PC-9 (cell line): ENCODE measurements around the gene EPDR1. TPM values are rescaled to one million over a fixed set of nuclear protein-coding genes. Genes with fewer than 3 reads are reported as not detected.

Experiments
- BruUV-seq: library from RNA; stranded (reverse); fragments of 400-500 nt; replicated peaks from 2 replicates; lab custom pipeline; 2021; lab: Mats Ljungman, UMichigan
- CTCF ChIA-PET: fragments of 300-600 bp; sonication (Branson Sonifier 250); formaldehyde crosslinking; loops from one replicate; lab custom pipeline; 2022; ENCODE audit warnings: antibody characterized with exemption; lab: Charles Lee
- POLR2A ChIA-PET: fragments of 300-600 bp; sonication (Branson Sonifier 250); formaldehyde crosslinking; loops from one replicate; lab custom pipeline; 2022; ENCODE audit warnings: antibody characterized with exemption; ENCODE audit not compliant: unreplicated experiment; lab: Charles Lee
- DNase-seq, 2 experiments: peaks; one replicate each; pipeline versions ENCODE4 v3.0.0 to v3.0.0-alpha.2; 2015 to 2022; ENCODE audit warnings: mixed read lengths in 1 of 2
- H2AFZ ChIP-seq: fragments of 200-600 bp; sonication (generic); 2 replicates; pipeline ENCODE4 v1.8.1; 2017; ENCODE audit warnings: antibody characterized with exemption
- H3F3A ChIP-seq: fragments of 200-600 bp; sonication (generic); 2 replicates; pipeline ENCODE4 v1.8.1; 2017; ENCODE audit warnings: antibody characterized with exemption, mild to moderate bottlenecking, low read depth; ENCODE audit not compliant: insufficient read depth
- H3K27ac ChIP-seq: fragments of 200-600 bp; sonication (generic); 2 replicates; pipeline ENCODE4 v1.6.1; 2016; ENCODE audit warnings: mixed run types
- H3K27me3 ChIP-seq: fragments of 200-600 bp; sonication (generic); 2 replicates; pipeline ENCODE4 v1.6.1; 2016; ENCODE audit warnings: low read depth, mixed run types; ENCODE audit not compliant: insufficient read depth
- H3K36me3 ChIP-seq: fragments of 200-600 bp; sonication (generic); 2 replicates; pipeline ENCODE4 v1.6.1; 2016; ENCODE audit warnings: low read depth, mixed run types
- H3K4me1 ChIP-seq: fragments of 200-600 bp; sonication (generic); replicated peaks from 2 replicates; pipeline ENCODE4 v1.6.1; 2016; ENCODE audit warnings: mixed run types; ENCODE audit not compliant: insufficient read depth
- H3K4me2 ChIP-seq: fragments of 200-600 bp; sonication (generic); 2 replicates; pipeline ENCODE4 v1.6.1; 2017; ENCODE audit warnings: mixed run types
- H3K4me3 ChIP-seq: fragments of 200-600 bp; sonication (generic); 2 replicates; pipeline ENCODE4 v1.6.1; 2016; ENCODE audit warnings: mixed run types
- H3K79me2 ChIP-seq: fragments of 200-600 bp; sonication (generic); 2 replicates; pipeline ENCODE4 v1.6.1; 2017; ENCODE audit warnings: low read depth, mixed run types
- H3K9me2 ChIP-seq: fragments of 200-600 bp; sonication (generic); 2 replicates; pipeline ENCODE4 v1.8.1; 2017; ENCODE audit warnings: mild to moderate bottlenecking; ENCODE audit not compliant: insufficient read depth
- H3K9me3 ChIP-seq: fragments of 200-600 bp; sonication (generic); 2 replicates; pipeline ENCODE4 v1.8.1; 2016; ENCODE audit warnings: low read depth; ENCODE audit not compliant: insufficient read depth
- H4K20me1 ChIP-seq: fragments of 200-600 bp; sonication (generic); 2 replicates; pipeline ENCODE4 v1.8.1; 2017; ENCODE audit not compliant: insufficient read depth
- EZH2 ChIP-seq: fragments of 200-600 bp; sonication (generic); IDR thresholded peaks from 2 replicates; pipeline ENCODE4 v1.8.0; 2017; ENCODE audit warnings: antibody characterized with exemption, low read depth
- intact Hi-C: fragments of 100-400 bp; cut with micrococcal nuclease; formaldehyde crosslinking; loops from one replicate; pipeline ENCODE4 v1.10.0; 2022; ENCODE audit not compliant: unreplicated experiment
- total RNA-seq: library from RNA; stranded (reverse); gene quantifications from 2 replicates; pipeline ENCODE4 v1.2.3, GENCODE V29; 2021
- TF ChIP-seq, protein P1 (sequence below): fragments of 200-600 bp; sonication (generic); conservative IDR thresholded peaks from 2 replicates; pipeline ENCODE4 v1.6.1; 2017; ENCODE audit warnings: mixed run types, antibody characterized with exemption, mild to moderate bottlenecking, moderate library complexity

Gene EPDR1
- total RNA-seq, 1 experiment from 2014 or later: 3.3 TPM

DNA sequence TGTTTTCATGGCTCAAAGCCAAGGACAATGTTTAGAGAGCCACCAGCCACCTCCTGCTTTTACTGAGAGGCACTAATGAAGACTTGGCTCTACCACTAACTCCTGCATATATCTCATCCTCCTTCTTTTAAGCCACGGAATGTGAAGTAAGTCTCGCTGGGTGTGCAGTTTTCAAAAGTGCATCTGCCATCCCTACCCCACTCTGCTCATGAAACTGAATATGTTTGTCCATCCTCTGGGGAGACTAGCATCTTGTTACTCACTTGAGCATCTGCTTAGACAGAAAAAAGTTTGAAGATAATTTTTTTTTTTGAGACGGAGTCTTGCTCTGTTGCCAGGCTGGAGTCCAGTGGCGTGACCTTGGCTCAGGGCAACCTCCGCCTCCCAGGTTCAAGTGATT lies 40.8 kb downstream of the EPDR1 start:
- no peaks in the 10 kb centered on the region for H3K79me2 ChIP-seq
- POLR2A ChIA-PET: no interaction called here
- DNase-seq: no peak
- H4K20me1 ChIP-seq: no peaks in the 10 kb centered on the region
- CTCF ChIA-PET: no interaction called here
- H3K27ac ChIP-seq: no peak overlapping the region
- H3K9me3 ChIP-seq: no peaks in the 10 kb centered on the region; the same call in 1 of the 2 replicates
- H3K36me3 ChIP-seq: no peaks in the 10 kb centered on the region
- no peaks in the 10 kb centered on the region for H3F3A ChIP-seq
- H3K9me2 ChIP-seq: no peaks in the 10 kb centered on the region
- no peaks in the 10 kb centered on the region for H3K4me1 ChIP-seq
- no TSS peak for BruUV-seq
- no peak for TF ChIP-seq EZH2
- TF ChIP-seq, protein P1, sequence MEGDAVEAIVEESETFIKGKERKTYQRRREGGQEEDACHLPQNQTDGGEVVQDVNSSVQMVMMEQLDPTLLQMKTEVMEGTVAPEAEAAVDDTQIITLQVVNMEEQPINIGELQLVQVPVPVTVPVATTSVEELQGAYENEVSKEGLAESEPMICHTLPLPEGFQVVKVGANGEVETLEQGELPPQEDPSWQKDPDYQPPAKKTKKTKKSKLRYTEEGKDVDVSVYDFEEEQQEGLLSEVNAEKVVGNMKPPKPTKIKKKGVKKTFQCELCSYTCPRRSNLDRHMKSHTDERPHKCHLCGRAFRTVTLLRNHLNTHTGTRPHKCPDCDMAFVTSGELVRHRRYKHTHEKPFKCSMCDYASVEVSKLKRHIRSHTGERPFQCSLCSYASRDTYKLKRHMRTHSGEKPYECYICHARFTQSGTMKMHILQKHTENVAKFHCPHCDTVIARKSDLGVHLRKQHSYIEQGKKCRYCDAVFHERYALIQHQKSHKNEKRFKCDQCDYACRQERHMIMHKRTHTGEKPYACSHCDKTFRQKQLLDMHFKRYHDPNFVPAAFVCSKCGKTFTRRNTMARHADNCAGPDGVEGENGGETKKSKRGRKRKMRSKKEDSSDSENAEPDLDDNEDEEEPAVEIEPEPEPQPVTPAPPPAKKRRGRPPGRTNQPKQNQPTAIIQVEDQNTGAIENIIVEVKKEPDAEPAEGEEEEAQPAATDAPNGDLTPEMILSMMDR: no peak
- intact Hi-C loops: no loop called here
- H3K4me2 ChIP-seq: no peak overlapping the region
- H3K4me3 ChIP-seq: no peak overlapping the region
- H2AFZ ChIP-seq: no peak overlapping the region
- H3K27me3 ChIP-seq: no peaks in the 10 kb centered on the region

DNA sequence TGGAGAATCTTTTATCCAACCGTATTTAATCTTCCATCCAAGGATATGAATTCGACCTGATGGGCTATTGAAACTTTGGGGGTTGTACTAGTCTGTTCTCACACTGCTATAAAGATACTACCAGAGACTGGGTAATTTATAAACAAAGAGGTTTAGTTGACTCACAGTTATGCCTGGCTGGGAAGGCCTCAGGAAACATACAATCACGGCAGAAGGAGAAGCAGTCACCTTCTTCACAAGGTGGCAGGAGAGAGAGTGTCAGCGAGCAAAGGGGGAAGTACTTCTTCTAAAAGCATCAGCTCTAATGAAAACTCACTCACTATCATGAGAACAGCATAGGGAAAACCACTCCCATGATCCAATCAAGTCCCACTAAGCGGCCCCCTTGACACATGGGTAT lies 43.8 kb downstream of the EPDR1 start:
- Histone ChIP-seq H3K9me2 (no peaks in the 10 kb centered on the region), H3K4me3 (no peak overlapping the region), H4K20me1 (no peaks in the 10 kb centered on the region), H3K4me1 (no peaks in the 10 kb centered on the region), H3F3A (no peaks in the 10 kb centered on the region), H3K9me3 (no peaks in the 10 kb centered on the region; the same call in 1 of the 2 replicates), H3K4me2 (no peak overlapping the region), H2AFZ (no peak overlapping the region), H3K27me3 (no peaks in the 10 kb centered on the region), H3K79me2 (no peaks in the 10 kb centered on the region), H3K27ac (no peak overlapping the region), H3K36me3 (no peaks in the 10 kb centered on the region)
- DNase-seq: no peak
- BruUV-seq: no TSS peak
- TF ChIP-seq, protein P1: no peak
- no peak for TF ChIP-seq EZH2
- CTCF ChIA-PET: no interaction called here
- POLR2A ChIA-PET: no interaction called here
- intact Hi-C loops: no loop called here

DNA sequence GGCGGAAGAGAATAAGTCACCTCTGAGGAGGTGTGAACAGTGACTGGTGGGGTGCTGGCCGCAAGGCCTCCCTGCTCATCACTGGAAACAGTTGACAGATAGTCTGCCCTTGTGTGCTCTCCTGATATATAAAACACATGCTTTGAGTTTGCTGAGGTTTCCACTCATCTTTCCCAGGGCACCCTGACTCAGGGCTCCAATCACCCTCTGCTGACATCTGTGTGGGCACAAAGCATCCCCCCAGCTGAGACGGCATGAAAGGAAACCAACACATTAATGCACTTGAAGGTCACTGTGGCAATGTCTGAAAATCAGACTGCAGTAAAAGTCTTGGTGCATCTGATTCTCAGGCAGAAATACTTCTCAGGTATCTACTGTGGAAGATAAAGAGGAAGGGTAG lies 49.8 kb downstream of the EPDR1 start:
- TF ChIP-seq, protein P1: no peak
- no peak for TF ChIP-seq EZH2
- CTCF ChIA-PET: no interaction called here
- no peak overlapping the region for H3K4me3 ChIP-seq
- no peak overlapping the region for H3K27ac ChIP-seq
- H3F3A ChIP-seq: no peaks in the 10 kb centered on the region
- intact Hi-C loops: no loop called here
- H3K27me3 ChIP-seq: no peaks in the 10 kb centered on the region
- H3K36me3 ChIP-seq: no peaks in the 10 kb centered on the region
- no peaks in the 10 kb centered on the region for H3K4me1 ChIP-seq
- no peaks in the 10 kb centered on the region for H4K20me1 ChIP-seq
- no peak overlapping the region for H2AFZ ChIP-seq
- DNase-seq: no peak
- no peak overlapping the region for H3K4me2 ChIP-seq
- no peaks in the 10 kb centered on the region for H3K9me2 ChIP-seq
- POLR2A ChIA-PET: no interaction called here
- no TSS peak for BruUV-seq
- H3K79me2 ChIP-seq: no peaks in the 10 kb centered on the region
- H3K9me3 ChIP-seq: no peaks in the 10 kb centered on the region; the same call in 1 of the 2 replicates
